Measurements from ENCODE around the gene IL17RC.
"Not testable (repeated sequence)": the region's sequence is repeated elsewhere in the genome, so short reads cannot be mapped to it uniquely, and the experiment has no call there.

Gene IL17RC

GRCh38 chr3:9934993-9935392, 18.1 kb downstream of the IL17RC start:
- TF ChIP-seq CTCF (IDR thresholded peaks at IDR 0.05; ENCODE audit: control extremely low read depth, extremely low read depth, low read depth, missing control alignments): no peak
- CTCF ChIA-PET: interaction anchor here (0.9 to 5.7 kb wide), 6 partner anchors 8 to 21 kb away, joined by 3 to 33 read pairs (median 3); partner anchors contain the start of gene PRRT3
- POLR2A ChIA-PET: interaction anchor here (0.6 kb wide), 1 partner anchor 11 kb away, joined by 10 read pairs; no protein-coding TSS in a partner anchor
- no peak for DNase-seq (ENCODE audit: extremely low spot score)

GRCh38 chr3:9935966-9936510, 19.1 kb downstream of the IL17RC start:
- POLR2A ChIA-PET: no interaction called here
- no peak for DNase-seq (ENCODE audit: extremely low spot score)
- CTCF ChIA-PET: interaction anchor here (5.7 kb wide), 1 partner anchor 15 kb away, joined by 33 read pairs; the partner anchor contains the start of gene PRRT3
- TF ChIP-seq CTCF (IDR thresholded peaks at IDR 0.05; ENCODE audit: control extremely low read depth, extremely low read depth, low read depth, missing control alignments): no peak

GRCh38 chr3:9937486-9938238, 20.8 kb downstream of the IL17RC start:
- DNase-seq (ENCODE audit: extremely low spot score): no peak
- ChIA-PET CTCF (no interaction called here), POLR2A (no interaction called here)
- no peak for TF ChIP-seq CTCF (IDR thresholded peaks at IDR 0.05; ENCODE audit: control extremely low read depth, extremely low read depth, low read depth, missing control alignments)

GRCh38 chr3:9938966-9939365, 22.1 kb downstream of the IL17RC start:
- no peak for DNase-seq (ENCODE audit: extremely low spot score)
- POLR2A ChIA-PET: interaction anchor here (0.7 kb wide), 1 partner anchor 8 kb away, joined by 3 read pairs; no protein-coding TSS in a partner anchor
- TF ChIP-seq CTCF (IDR thresholded peaks at IDR 0.05; ENCODE audit: control extremely low read depth, extremely low read depth, low read depth, missing control alignments): no peak
- CTCF ChIA-PET: no interaction called here

- POLR2A ChIA-PET; CTCF ChIA-PET; DNase-seq (ENCODE audit: extremely low spot score): not testable (repeated sequence)
Observed at GRCh38 chr3:9939906-9940305, 23.0 kb downstream of the IL17RC start.

- no peak for TF ChIP-seq CTCF (IDR thresholded peaks at IDR 0.05; ENCODE audit: control extremely low read depth, extremely low read depth, low read depth, missing control alignments)
- DNase-seq (ENCODE audit: extremely low spot score): no peak
- ChIA-PET POLR2A (no interaction called here), CTCF (no interaction called here)
Observed at GRCh38 chr3:9940746-9941145, 23.8 kb downstream of the IL17RC start.

GRCh38 chr3:9942164-9942563, 25.3 kb downstream of the IL17RC start:
- DNase-seq (ENCODE audit: extremely low spot score): no peak
- no peak for TF ChIP-seq CTCF (IDR thresholded peaks at IDR 0.05; ENCODE audit: control extremely low read depth, extremely low read depth, low read depth, missing control alignments)
- ChIA-PET POLR2A (interaction anchor here (0.7 to 2.0 kb wide), 2 partner anchors 9 to 303 kb away, joined by 3 to 10 read pairs; partner anchors contain the start of gene CRELD1), CTCF (interaction anchor here (1.4 kb wide), 1 partner anchor 9 kb away, joined by 6 read pairs; no protein-coding TSS in a partner anchor)
